ENCODE data around the gene GMDS. TPM values are rescaled to one million over a fixed set of nuclear protein-coding genes. Genes with fewer than 3 reads are reported as not detected.

GMDS gene
- total and polyA plus RNA-seq, 2 of the 8 experiments (the other 6 are each of a cell fraction or from before 2014, with no cell fraction given) = 16.8 to 50.0 TPM

- ChIA-PET POLR2A (ENCODE audit: partially characterized antibody) (no interaction called here), CTCF (ENCODE audit: partially characterized antibody) (interaction anchor here (1.0 to 1.6 kb wide), 6 partner anchors 10 to 685 kb away, joined by 3 to 4 read pairs (median 3); no protein-coding TSS in a partner anchor)
- H3K56ac ChIP-seq (replicated peaks; ENCODE audit: insufficient read length, low read depth, low read length) = no peak overlapping the region
- no peak overlapping the region for H2BK120ac ChIP-seq (replicated peaks; ENCODE audit: low read depth, low read length)
- H2BK20ac ChIP-seq (ENCODE audit: low read length) = no peak overlapping the region
- no peak overlapping the region for H2BK15ac ChIP-seq (ENCODE audit: low read length)
- no peaks in the 10 kb centered on the region for H3K79me2 ChIP-seq (ENCODE audit: control insufficient read depth in 1 of 2, insufficient read depth in 2 of 2, low read length in 2 of 2)
- no peaks in the 10 kb centered on the region for H3K27me3 ChIP-seq (replicated peaks in 1 of 4; ENCODE audit: control insufficient read depth in 3 of 4, extremely low read depth in 1 of 4, insufficient read depth in 3 of 4, low read length in 3 of 4)
- H3K23me2 ChIP-seq (ENCODE audit: low read depth, low read length) = no peaks in the 10 kb centered on the region
- H4K91ac ChIP-seq (replicated peaks; ENCODE audit: insufficient read length, low read length) = no peak overlapping the region
- no peak for FAIRE-seq
- no peak overlapping the region for H2AK5ac ChIP-seq (ENCODE audit: low read depth, low read length)
- no peaks in the 10 kb centered on the region for H3K36me3 ChIP-seq (ENCODE audit: control insufficient read depth in 2 of 4, insufficient read depth in 4 of 4, low read length in 3 of 4)
- no peaks in the 10 kb centered on the region for H3K4me1 ChIP-seq (replicated peaks in 1 of 4; ENCODE audit: control insufficient read depth in 3 of 4, insufficient read depth in 4 of 4, low read length in 3 of 4)
- H2AFZ ChIP-seq (ENCODE audit: low read length) = no peak overlapping the region
- H4K8ac ChIP-seq (ENCODE audit: extremely low read depth, insufficient read depth, low read length) = no peak overlapping the region
- WGBS, 2 experiments (ENCODE audit: extremely low coverage in 1 of 2, insufficient coverage in 1 of 2, insufficient read length in 1 of 2, insufficient replicate concordance in 2 of 2, low coverage in 1 of 2, low lambda C conversion rate in 2 of 2, missing lambda C conversion rate in 1 of 2) = 94% methylated on average over 8 of the region's 8 CpGs; no CpG with 5 or more reads in 1 of the 2 experiments
- H3K9me3 ChIP-seq (ENCODE audit: insufficient read depth in 2 of 2, low read depth in 1 of 2, low read length in 1 of 2) = no peaks in the 10 kb centered on the region
- no peak overlapping the region for H3K23ac ChIP-seq (ENCODE audit: insufficient read length)
- no peak overlapping the region for H2BK5ac ChIP-seq (ENCODE audit: low read depth, low read length)
- H3K79me1 ChIP-seq (ENCODE audit: low read depth, low read length) = no peaks in the 10 kb centered on the region
- H2BK12ac ChIP-seq (ENCODE audit: low read depth, low read length) = no peak overlapping the region
- no peak overlapping the region for H3K9ac ChIP-seq (replicated peaks in 1 of 4; ENCODE audit: extremely low read depth in 1 of 4, low read depth in 3 of 4, low read length in 3 of 4)
- no peak overlapping the region for H3K14ac ChIP-seq (ENCODE audit: insufficient read length)
- no peak overlapping the region for H3K4ac ChIP-seq (replicated peaks; ENCODE audit: insufficient read length, low read depth, low read length)
- no peaks in the 10 kb centered on the region for H4K20me1 ChIP-seq (replicated peaks in 1 of 2; ENCODE audit: control insufficient read depth in 1 of 2, insufficient read depth in 2 of 2, low read length in 2 of 2)
- no peak overlapping the region for H3K18ac ChIP-seq (ENCODE audit: extremely low read depth, low read length)
- H3K4me2 ChIP-seq (ENCODE audit: insufficient read depth in 1 of 2, low read depth in 2 of 2, low read length in 2 of 2) = no peak overlapping the region
- no peak overlapping the region for H3K27ac ChIP-seq (ENCODE audit: low read depth, low read length)
- no peak overlapping the region for H3K4me3 ChIP-seq (ENCODE audit: extremely low read depth in 1 of 4, insufficient read depth in 2 of 4, low read depth in 3 of 4, low read length in 4 of 4)
- no peak overlapping the region for H4K5ac ChIP-seq (ENCODE audit: insufficient read length, low read depth, low read length)
- no peak for DNase-seq (ENCODE audit: low read depth in 1 of 2, low spot score in 2 of 2)
- TF ChIP-seq MAFK (IDR thresholded peaks at IDR 0.05; ENCODE audit: low read depth, low read length) = no peak
- no peak for TF ChIP-seq SP1 (IDR thresholded peaks at IDR 0.05; ENCODE audit: low read depth, low read length)
- TF ChIP-seq TCF12 (IDR thresholded peaks at IDR 0.05; ENCODE audit: low read depth, low read length) = no peak
- TF ChIP-seq CHD1 (IDR thresholded peaks at IDR 0.05; ENCODE audit: low read depth, low read length) = no peak
- TF ChIP-seq RFX5 (IDR thresholded peaks at IDR 0.05; ENCODE audit: borderline replicate concordance, low read depth, low read length) = no peak
- TF ChIP-seq MAX (IDR thresholded peaks at IDR 0.05) = no peak
- TF ChIP-seq CTCF (IDR thresholded peaks at IDR 0.05; ENCODE audit: control extremely low read depth in 1 of 3, insufficient read depth in 1 of 3, low read depth in 1 of 3, low read length in 3 of 3) = no peak
- no peak for TF ChIP-seq USF2 (IDR thresholded peaks at IDR 0.05; ENCODE audit: low read length)
Measured at GRCh38 chr6:1757131-1757530, 488.3 kb downstream of the GMDS start.
